ENCODE results near the gene CABCOCO1.

Gene CABCOCO1

DNA sequence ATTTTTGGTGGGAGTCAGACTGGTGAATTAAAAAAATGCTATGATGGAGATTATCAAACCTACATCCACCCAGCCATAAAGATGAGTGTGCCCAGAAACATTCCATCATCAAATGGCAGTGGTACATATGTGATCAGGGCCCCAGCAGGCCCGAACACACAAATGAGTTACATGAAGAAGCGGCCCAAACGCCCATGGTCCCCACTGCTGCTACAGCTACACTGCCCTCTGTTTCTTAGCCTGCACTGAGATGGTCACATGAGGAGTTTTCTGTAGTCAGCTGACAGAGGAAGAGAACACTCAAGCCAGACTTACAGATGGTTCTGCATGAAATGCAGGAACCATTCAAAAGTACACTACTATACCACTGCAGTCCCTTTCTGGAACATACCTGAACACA lies 142.4 kb downstream of the CABCOCO1 start:
- TF ChIP-seq NFIC (IDR thresholded peaks at IDR 0.05) (no peak), TCF12 (IDR thresholded peaks at IDR 0.05; ENCODE audit: low read depth) (no peak), TEAD4 (IDR thresholded peaks at IDR 0.05) (no peak), YY1 (IDR thresholded peaks at IDR 0.05; ENCODE audit: low read depth) (no peak), RAD21 (IDR thresholded peaks at IDR 0.05; ENCODE audit: low read depth) (no peak), FOXM1 (IDR thresholded peaks at IDR 0.05; ENCODE audit: borderline replicate concordance, low read depth) (no peak), EGR1 (IDR thresholded peaks at IDR 0.05) (no peak), ZBTB7A (IDR thresholded peaks at IDR 0.05; ENCODE audit: low read depth) (no peak), TAF1 (IDR thresholded peaks at IDR 0.05; ENCODE audit: low read depth) (no peak), CEBPB (IDR thresholded peaks at IDR 0.05) (no peak), EP300 (IDR thresholded peaks at IDR 0.05; ENCODE audit: borderline replicate concordance) (no peak), CREB1 (IDR thresholded peaks at IDR 0.05; ENCODE audit: low read depth) (no peak)
- TF ChIP-seq, protein P1, sequence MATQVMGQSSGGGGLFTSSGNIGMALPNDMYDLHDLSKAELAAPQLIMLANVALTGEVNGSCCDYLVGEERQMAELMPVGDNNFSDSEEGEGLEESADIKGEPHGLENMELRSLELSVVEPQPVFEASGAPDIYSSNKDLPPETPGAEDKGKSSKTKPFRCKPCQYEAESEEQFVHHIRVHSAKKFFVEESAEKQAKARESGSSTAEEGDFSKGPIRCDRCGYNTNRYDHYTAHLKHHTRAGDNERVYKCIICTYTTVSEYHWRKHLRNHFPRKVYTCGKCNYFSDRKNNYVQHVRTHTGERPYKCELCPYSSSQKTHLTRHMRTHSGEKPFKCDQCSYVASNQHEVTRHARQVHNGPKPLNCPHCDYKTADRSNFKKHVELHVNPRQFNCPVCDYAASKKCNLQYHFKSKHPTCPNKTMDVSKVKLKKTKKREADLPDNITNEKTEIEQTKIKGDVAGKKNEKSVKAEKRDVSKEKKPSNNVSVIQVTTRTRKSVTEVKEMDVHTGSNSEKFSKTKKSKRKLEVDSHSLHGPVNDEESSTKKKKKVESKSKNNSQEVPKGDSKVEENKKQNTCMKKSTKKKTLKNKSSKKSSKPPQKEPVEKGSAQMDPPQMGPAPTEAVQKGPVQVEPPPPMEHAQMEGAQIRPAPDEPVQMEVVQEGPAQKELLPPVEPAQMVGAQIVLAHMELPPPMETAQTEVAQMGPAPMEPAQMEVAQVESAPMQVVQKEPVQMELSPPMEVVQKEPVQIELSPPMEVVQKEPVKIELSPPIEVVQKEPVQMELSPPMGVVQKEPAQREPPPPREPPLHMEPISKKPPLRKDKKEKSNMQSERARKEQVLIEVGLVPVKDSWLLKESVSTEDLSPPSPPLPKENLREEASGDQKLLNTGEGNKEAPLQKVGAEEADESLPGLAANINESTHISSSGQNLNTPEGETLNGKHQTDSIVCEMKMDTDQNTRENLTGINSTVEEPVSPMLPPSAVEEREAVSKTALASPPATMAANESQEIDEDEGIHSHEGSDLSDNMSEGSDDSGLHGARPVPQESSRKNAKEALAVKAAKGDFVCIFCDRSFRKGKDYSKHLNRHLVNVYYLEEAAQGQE (IDR thresholded peaks at IDR 0.05; ENCODE audit: low read depth), result no peak
- TF ChIP-seq, protein P2, sequence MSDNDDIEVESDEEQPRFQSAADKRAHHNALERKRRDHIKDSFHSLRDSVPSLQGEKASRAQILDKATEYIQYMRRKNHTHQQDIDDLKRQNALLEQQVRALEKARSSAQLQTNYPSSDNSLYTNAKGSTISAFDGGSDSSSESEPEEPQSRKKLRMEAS (IDR thresholded peaks at IDR 0.05), result no peak
- TF ChIP-seq, protein P3, sequence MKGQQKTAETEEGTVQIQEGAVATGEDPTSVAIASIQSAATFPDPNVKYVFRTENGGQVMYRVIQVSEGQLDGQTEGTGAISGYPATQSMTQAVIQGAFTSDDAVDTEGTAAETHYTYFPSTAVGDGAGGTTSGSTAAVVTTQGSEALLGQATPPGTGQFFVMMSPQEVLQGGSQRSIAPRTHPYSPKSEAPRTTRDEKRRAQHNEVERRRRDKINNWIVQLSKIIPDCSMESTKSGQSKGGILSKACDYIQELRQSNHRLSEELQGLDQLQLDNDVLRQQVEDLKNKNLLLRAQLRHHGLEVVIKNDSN (IDR thresholded peaks at IDR 0.05), result no peak

DNA sequence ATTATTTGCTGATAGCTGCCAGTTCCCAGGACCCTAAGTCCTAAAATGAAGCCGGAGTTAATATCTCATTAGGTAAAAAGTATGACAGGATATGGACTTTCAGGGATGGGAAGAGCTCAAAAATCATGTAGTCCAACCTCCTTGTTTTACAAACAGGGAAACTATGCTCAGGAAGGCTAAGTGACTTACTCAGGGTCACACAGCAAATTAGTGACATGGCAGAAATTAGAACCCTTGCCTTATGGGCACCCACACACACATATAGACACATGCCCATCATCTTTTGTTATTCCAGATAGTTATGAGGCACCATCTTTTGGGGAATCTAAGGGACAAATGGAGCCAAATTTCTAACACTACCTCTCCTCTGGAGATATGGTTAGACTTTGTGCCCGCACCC lies 147.5 kb downstream of the CABCOCO1 start:
- TF ChIP-seq NFIC (IDR thresholded peaks at IDR 0.05) (no peak), YY1 (IDR thresholded peaks at IDR 0.05; ENCODE audit: low read depth) (no peak)

DNA sequence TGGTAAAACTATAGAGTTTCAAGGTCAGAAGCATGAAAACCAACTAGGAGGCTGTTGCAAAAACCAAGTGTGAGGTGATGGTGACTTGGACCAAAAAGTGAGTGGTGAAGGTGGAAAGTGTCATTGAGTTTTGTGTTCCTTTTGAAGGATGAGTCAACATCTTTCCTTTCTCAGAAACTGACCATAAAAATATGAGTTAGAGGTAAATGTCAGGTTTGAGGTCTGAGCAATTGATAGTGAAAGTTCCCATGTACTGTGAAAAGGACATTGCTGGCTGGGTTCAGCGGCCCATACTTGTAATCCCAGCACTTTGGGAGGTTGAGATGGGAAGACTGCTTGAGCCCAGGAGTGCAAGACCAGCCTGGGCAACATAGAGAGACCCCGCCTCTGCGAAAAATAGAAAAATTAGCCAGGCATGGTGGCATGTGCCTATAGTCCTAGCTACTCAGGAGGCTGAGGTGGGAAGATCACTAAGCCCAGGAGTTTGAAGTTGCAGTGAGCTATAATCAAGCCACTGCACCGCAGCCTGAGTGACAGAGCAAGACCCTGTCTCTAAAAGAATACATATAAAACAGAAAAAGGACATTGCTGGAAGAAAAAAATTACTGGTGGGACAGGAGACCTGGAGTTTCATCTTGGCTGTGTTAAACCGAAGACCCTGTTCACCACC lies 149.5 kb downstream of the CABCOCO1 start:
- TF ChIP-seq EGR1 (IDR thresholded peaks at IDR 0.05) (no peak), CEBPB (IDR thresholded peaks at IDR 0.05) (no peak), NFIC (IDR thresholded peaks at IDR 0.05) (no peak), TEAD4 (IDR thresholded peaks at IDR 0.05) (no peak), FOXM1 (IDR thresholded peaks at IDR 0.05; ENCODE audit: borderline replicate concordance, low read depth) (no peak), CREB1 (IDR thresholded peaks at IDR 0.05; ENCODE audit: low read depth) (no peak), TCF12 (IDR thresholded peaks at IDR 0.05; ENCODE audit: low read depth) (no peak), ZBTB7A (IDR thresholded peaks at IDR 0.05; ENCODE audit: low read depth) (no peak), RAD21 (IDR thresholded peaks at IDR 0.05; ENCODE audit: low read depth) (no peak), EP300 (IDR thresholded peaks at IDR 0.05; ENCODE audit: borderline replicate concordance) (no peak), TAF1 (IDR thresholded peaks at IDR 0.05; ENCODE audit: low read depth) (no peak), YY1 (IDR thresholded peaks at IDR 0.05; ENCODE audit: low read depth) (no peak)
- TF ChIP-seq, protein P2 (IDR thresholded peaks at IDR 0.05), result no peak
- TF ChIP-seq, protein P1 (IDR thresholded peaks at IDR 0.05; ENCODE audit: low read depth), result no peak
- TF ChIP-seq, protein P3 (IDR thresholded peaks at IDR 0.05), result no peak

DNA sequence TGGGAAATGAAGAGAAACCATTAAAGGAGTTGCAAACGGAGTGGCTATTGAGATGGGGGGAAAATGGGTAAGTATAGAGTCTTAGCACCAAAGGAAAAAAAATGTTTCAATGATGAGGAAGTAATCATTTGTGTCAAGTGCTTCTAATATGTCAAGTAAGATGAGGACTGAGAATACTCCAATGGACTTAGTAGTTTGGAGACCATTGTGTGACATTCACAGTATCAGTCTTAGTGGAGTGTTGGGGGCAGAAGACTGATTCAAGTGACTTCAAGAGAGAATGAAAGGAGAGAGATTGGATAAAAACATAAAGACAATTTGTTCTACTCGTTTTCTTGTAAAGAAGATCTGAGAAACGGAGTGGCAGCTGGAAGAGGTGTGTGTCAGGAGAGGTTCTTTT lies 150.2 kb downstream of the CABCOCO1 start:
- TF ChIP-seq FOXM1 (IDR thresholded peaks at IDR 0.05; ENCODE audit: borderline replicate concordance, low read depth) (no peak), YY1 (IDR thresholded peaks at IDR 0.05; ENCODE audit: low read depth) (no peak), TCF12 (IDR thresholded peaks at IDR 0.05; ENCODE audit: low read depth) (no peak), TEAD4 (IDR thresholded peaks at IDR 0.05) (no peak), ZBTB7A (IDR thresholded peaks at IDR 0.05; ENCODE audit: low read depth) (no peak), NFIC (IDR thresholded peaks at IDR 0.05) (no peak), TAF1 (IDR thresholded peaks at IDR 0.05; ENCODE audit: low read depth) (no peak), EP300 (IDR thresholded peaks at IDR 0.05; ENCODE audit: borderline replicate concordance) (no peak), CREB1 (IDR thresholded peaks at IDR 0.05; ENCODE audit: low read depth) (no peak)
- TF ChIP-seq, protein P3 (IDR thresholded peaks at IDR 0.05), result no peak
- TF ChIP-seq, protein P1 (IDR thresholded peaks at IDR 0.05; ENCODE audit: low read depth), result no peak
- TF ChIP-seq, protein P2 (IDR thresholded peaks at IDR 0.05), result no peak
